ENCODE results near the gene C1orf105. TPM values are rescaled to one million over a fixed set of nuclear protein-coding genes. Genes with fewer than 3 reads are reported as not detected.

The C1orf105 gene
- total and polyA plus RNA-seq, 10 donors: not detected

DNA sequence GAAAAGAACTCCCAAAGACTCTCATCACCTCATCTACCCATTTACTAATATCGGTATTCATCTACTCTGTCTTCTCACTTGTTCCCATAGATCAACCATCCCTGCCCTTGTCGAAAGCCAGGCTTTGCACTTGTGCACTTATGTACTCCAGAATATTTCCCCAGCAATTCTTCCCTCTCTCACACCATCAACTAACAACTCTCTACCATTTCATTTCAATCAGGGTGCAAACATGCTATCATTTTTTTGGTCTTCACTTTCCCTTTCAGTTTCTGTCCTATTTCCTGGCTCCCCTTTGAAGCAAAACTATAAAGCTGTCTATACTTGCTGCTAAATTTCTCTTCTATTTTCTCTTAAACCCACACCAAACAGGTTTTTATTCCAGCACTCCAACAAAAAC, 6.7 kb downstream of the C1orf105 start:
- Histone ChIP-seq H3K27me3 (replicated peaks in 1 of 7) (no peaks in the 10 kb centered on the region), H3K27ac (peak overlapping the region in 4 of 8 donors; percentile 20 to 40 (median 23)), H3K36me3 (peaks cover 0 to 9% (median 0%) of the 10 kb centered on the region in 6 donors), H3K4me1 (peaks cover 0 to 34% (median 10%) of the 10 kb centered on the region in 6 donors), H3K4me3 (no peak overlapping the region), H3K9me3 (no peaks in the 10 kb centered on the region)
- WGBS, 5 donors: 88 to 95% (median 94%) methylated on average over 2 of the region's 2 CpGs
- DNase-seq: no peak
- intact Hi-C loops (cut with DNase I; ENCODE audit: low total_unique reads): no loop called here
- TF ChIP-seq POLR2A (IDR thresholded peaks at IDR 0.05) (no peak), POLR2AphosphoS5 (IDR thresholded peaks at IDR 0.05) (no peak)
- TF ChIP-seq, protein P1, sequence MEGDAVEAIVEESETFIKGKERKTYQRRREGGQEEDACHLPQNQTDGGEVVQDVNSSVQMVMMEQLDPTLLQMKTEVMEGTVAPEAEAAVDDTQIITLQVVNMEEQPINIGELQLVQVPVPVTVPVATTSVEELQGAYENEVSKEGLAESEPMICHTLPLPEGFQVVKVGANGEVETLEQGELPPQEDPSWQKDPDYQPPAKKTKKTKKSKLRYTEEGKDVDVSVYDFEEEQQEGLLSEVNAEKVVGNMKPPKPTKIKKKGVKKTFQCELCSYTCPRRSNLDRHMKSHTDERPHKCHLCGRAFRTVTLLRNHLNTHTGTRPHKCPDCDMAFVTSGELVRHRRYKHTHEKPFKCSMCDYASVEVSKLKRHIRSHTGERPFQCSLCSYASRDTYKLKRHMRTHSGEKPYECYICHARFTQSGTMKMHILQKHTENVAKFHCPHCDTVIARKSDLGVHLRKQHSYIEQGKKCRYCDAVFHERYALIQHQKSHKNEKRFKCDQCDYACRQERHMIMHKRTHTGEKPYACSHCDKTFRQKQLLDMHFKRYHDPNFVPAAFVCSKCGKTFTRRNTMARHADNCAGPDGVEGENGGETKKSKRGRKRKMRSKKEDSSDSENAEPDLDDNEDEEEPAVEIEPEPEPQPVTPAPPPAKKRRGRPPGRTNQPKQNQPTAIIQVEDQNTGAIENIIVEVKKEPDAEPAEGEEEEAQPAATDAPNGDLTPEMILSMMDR (IDR thresholded peaks at IDR 0.05 in 8 of 11, conservative IDR thresholded peaks at IDR 0.05 in 3 of 11): no peak

DNA sequence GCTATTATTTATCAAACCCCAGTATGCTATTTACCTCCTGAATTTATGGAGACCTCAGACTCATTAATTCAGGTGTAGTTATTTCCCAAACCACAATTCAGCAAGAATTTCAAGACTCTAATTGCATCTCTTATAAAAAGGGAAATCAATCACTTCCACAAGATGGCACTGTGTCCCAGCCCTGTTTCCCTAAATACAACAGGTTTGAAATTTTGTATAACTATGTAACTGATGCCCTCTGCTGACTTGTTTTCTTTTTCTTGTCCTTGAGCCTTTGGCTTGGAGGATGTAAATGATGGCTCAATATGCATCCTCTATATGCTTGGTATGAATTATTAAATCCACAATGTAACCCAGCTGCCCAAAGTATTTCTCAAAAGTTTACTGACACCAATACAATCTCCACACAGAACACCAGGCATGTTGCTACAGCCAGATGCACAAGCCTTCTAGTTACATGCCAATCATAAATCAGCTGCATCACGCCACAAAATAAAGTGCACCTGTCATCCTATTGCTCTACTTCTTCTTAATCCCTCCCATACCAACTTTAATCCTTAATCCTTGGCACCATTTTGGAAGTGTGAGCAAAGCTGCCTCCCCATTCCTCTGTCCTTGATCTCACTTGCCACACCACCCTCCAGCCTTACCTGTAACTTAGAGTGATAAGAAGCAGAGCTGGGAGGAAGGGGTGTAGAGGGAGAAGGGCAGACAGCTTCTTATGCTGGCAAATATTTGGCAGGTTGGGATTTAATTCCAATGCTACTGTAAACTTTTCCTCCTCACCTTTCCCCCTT, 9.0 kb downstream of the C1orf105 start:
- no peak overlapping the region for H3K27ac ChIP-seq
- no peaks in the 10 kb centered on the region for H3K27me3 ChIP-seq (replicated peaks in 1 of 7)
- 87 to 100% (median 92%) methylated on average over 1 of the region's 1 CpG for WGBS, 5 donors
- no peak for DNase-seq
- TF ChIP-seq, protein P1 (IDR thresholded peaks at IDR 0.05 in 8 of 11, conservative IDR thresholded peaks at IDR 0.05 in 3 of 11): peak in 9 of 11 experiments; percentile 35 to 73 (median 61)
- TF ChIP-seq POLR2A (IDR thresholded peaks at IDR 0.05): no peak
- no peaks in the 10 kb centered on the region for H3K9me3 ChIP-seq
- H3K4me3 ChIP-seq: no peak overlapping the region
- intact Hi-C loops (cut with DNase I; ENCODE audit: low total_unique reads): no loop called here
- H3K36me3 ChIP-seq: peaks cover 0 to 9% (median 0%) of the 10 kb centered on the region in 6 donors
- peaks cover 0 to 34% (median 10%) of the 10 kb centered on the region in 6 donors for H3K4me1 ChIP-seq

DNA sequence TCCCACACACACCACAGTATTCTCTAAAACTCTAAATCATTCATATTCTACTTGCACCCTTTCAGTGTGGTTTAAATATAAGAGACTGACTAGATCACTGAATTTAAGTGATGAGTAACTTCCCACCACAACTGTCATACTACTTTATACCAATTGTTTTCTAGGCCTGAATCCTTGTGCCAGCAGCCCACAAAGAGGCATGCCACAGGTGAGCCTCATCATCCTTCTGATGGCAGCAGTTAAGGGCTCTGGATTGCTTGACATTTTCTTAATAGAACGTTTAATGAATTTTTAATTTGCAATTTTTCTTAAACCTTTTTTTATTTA, 9.6 kb downstream of the C1orf105 start:
- Histone ChIP-seq H3K4me3 (no peak overlapping the region), H3K9me3 (no peaks in the 10 kb centered on the region), H3K36me3 (peaks cover 0 to 9% (median 0%) of the 10 kb centered on the region in 6 donors), H3K27me3 (replicated peaks in 1 of 7) (no peaks in the 10 kb centered on the region), H3K27ac (no peak overlapping the region), H3K4me1 (peaks cover 0 to 34% (median 10%) of the 10 kb centered on the region in 6 donors)
- no peak for DNase-seq
- 74 to 92% (median 90%) methylated on average over 1 of the region's 1 CpG for WGBS, 5 donors
- TF ChIP-seq POLR2A (IDR thresholded peaks at IDR 0.05): no peak
- no peak for TF ChIP-seq POLR2AphosphoS5 (IDR thresholded peaks at IDR 0.05)
- TF ChIP-seq, protein P1 (IDR thresholded peaks at IDR 0.05 in 8 of 11, conservative IDR thresholded peaks at IDR 0.05 in 3 of 11): no peak
- intact Hi-C loops (cut with DNase I; ENCODE audit: low total_unique reads): no loop called here

DNA sequence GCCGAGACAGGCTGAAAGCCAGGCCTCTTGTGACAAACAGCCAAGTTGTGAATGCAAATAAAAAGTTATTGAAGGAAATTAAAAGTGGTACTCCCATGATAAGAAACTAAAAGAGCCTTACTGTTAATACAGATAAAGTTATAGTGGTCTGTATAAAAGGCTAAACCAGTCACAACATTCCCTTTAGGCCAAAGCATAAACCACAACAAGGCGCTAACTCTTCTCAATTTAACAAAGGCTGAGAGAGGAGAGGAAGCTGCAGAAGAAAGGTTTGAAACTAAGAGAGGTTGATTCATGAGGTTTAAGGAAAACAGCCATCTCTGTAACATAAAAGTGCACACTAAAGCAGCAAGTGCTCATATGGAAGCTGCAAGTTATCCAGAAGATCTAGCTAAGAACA, 10.7 kb downstream of the C1orf105 start:
- Histone ChIP-seq H3K27ac (peak overlapping the region in 1 of 8 donors; percentile 2), H3K9me3 (peaks cover 0 to 4% (median 0%) of the 10 kb centered on the region in 8 donors), H3K4me3 (no peak overlapping the region), H3K36me3 (peaks cover 0 to 9% (median 0%) of the 10 kb centered on the region in 6 donors), H3K27me3 (replicated peaks in 1 of 7) (no peaks in the 10 kb centered on the region), H3K4me1 (peaks cover 0 to 34% (median 10%) of the 10 kb centered on the region in 6 donors)
- DNase-seq: no peak
- WGBS, 5 donors: 73 to 79% (median 76%) methylated on average over 2 of the region's 2 CpGs
- intact Hi-C loops (cut with DNase I; ENCODE audit: low total_unique reads): no loop called here
- TF ChIP-seq POLR2AphosphoS5 (IDR thresholded peaks at IDR 0.05): no peak
- TF ChIP-seq POLR2A (IDR thresholded peaks at IDR 0.05): no peak
- TF ChIP-seq, protein P1 (IDR thresholded peaks at IDR 0.05 in 8 of 11, conservative IDR thresholded peaks at IDR 0.05 in 3 of 11): no peak

Data from spleen (tissue), 11 donors.